T-helper 1 cell treated with Interleukin-12 subunit alpha and Interleukin-12 subunit beta and Interleukin-4 antibody, amounts not matched to agents 30 μg/mL and 1 μg/mL, for 36 hours (primary cell): Measurements from ENCODE around the gene CDC25B.

Source experiments
- H3K27ac Mint-ChIP-seq: one replicate; pipeline ENCODE4 v1.8.0; 2021; ENCODE audit warnings: mild to moderate bottlenecking, mixed read lengths
- H3K27me3 Mint-ChIP-seq: one replicate; pipeline ENCODE4 v1.8.0; 2021; ENCODE audit warnings: low read depth, mixed read lengths
- H3K36me3 Mint-ChIP-seq: one replicate; pipeline ENCODE4 v1.8.0; 2021; ENCODE audit warnings: low read depth, mixed read lengths
- H3K4me1 Mint-ChIP-seq: one replicate; pipeline ENCODE4 v1.8.0; 2021; ENCODE audit warnings: low read depth, mixed read lengths
- H3K4me3 Mint-ChIP-seq: one replicate; pipeline ENCODE4 v1.8.0; 2021; ENCODE audit warnings: mild to moderate bottlenecking, moderate library complexity, mixed read lengths
- H3K9me3 Mint-ChIP-seq: one replicate; pipeline ENCODE4 v1.8.0; 2021; ENCODE audit warnings: mixed read lengths

The CDC25B gene

GRCh38 chr20:3801299-3801698 lies 5.2 kb downstream of the CDC25B start:
- Mint-ChIP-seq H3K4me3 (no peak overlapping the region), H3K27me3 (no peaks in the 10 kb centered on the region), H3K36me3 (peaks cover 79% of the 10 kb centered on the region), H3K4me1 (peaks cover 64% of the 10 kb centered on the region), H3K27ac (no peak overlapping the region), H3K9me3 (no peaks in the 10 kb centered on the region)

DNA sequence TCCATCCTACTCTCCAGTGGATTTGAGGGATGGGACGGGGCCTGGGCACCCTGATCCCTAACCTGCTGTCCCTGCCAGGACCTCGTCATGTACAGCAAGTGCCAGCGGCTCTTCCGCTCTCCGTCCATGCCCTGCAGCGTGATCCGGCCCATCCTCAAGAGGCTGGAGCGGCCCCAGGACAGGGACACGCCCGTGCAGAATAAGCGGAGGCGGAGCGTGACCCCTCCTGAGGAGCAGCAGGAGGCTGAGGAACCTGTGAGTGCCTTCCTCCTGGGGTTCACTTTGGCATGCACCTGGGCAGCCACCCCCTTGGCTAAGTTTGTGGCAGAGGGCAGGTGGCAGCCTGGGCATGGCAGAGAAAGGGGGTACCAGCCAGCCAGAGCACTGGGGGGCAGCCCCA lies 5.7 kb downstream of the CDC25B start:
- Mint-ChIP-seq H3K27me3 (no peaks in the 10 kb centered on the region), H3K36me3 (peaks cover 81% of the 10 kb centered on the region), H3K4me3 (no peak overlapping the region), H3K27ac (no peak overlapping the region), H3K4me1 (peaks cover 67% of the 10 kb centered on the region), H3K9me3 (no peaks in the 10 kb centered on the region)

DNA sequence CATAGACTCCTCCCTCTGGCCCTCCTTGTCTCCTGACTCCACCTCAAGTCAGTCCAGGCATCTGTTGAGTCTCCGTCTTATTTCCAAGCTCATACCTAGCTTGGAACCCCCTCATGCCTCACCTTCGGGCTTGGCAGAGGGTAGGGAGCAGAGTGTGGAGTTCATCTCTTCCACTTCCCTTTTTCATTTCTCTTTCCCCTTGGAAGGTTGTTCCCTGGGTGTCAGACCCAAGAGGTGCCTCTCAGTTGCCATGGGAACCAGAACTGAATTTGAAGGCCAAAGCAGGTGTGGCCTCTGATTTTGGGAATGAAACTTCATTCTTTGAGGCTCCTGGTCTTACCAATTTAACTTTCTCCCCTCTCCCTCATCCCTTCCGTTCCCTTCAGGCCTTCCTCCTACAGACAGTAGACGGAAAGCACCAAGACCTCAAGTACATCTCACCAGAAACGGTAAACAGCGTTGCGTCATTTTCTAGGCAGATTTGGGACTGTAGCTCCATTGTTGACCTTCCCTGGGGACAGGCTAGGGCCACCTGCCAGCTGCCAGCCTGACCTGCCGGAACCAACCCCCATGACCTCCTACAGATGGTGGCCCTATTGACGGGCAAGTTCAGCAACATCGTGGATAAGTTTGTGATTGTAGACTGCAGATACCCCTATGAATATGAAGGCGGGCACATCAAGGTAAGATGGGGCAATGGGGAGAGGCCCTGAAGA lies 6.6 kb downstream of the CDC25B start:
- Mint-ChIP-seq H3K36me3 (peaks cover 77% of the 10 kb centered on the region), H3K4me1 (peaks cover 71% of the 10 kb centered on the region), H3K27me3 (no peaks in the 10 kb centered on the region), H3K27ac (peak overlapping the region; percentile 47), H3K9me3 (no peaks in the 10 kb centered on the region), H3K4me3 (no peak overlapping the region)

DNA sequence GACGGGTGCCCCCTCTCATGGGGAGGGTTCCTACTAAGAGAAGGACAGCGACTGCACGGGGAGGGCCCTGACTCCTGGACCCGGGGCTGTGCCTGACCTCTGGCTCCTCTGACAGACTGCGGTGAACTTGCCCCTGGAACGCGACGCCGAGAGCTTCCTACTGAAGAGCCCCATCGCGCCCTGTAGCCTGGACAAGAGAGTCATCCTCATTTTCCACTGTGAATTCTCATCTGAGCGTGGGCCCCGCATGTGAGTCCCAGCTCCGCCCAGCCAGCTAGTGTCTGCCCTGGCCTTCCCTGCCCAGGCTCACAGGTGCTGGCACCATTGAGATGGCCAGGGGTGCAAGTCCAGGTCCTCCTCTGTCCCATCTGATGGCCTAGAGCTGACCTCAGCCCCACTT lies 7.2 kb downstream of the CDC25B start:
- no peaks in the 10 kb centered on the region for H3K9me3 Mint-ChIP-seq
- H3K36me3 Mint-ChIP-seq, result peaks cover 74% of the 10 kb centered on the region
- H3K27me3 Mint-ChIP-seq, result no peaks in the 10 kb centered on the region
- no peak overlapping the region for H3K4me3 Mint-ChIP-seq
- peak overlapping the region; percentile 62 for H3K27ac Mint-ChIP-seq
- peaks cover 68% of the 10 kb centered on the region for H3K4me1 Mint-ChIP-seq

GRCh38 chr20:3803854-3804253 lies 7.7 kb downstream of the CDC25B start:
- Mint-ChIP-seq H3K4me1 (peaks cover 62% of the 10 kb centered on the region), H3K36me3 (peaks cover 69% of the 10 kb centered on the region), H3K27me3 (no peaks in the 10 kb centered on the region), H3K4me3 (peak overlapping the region; percentile 37), H3K9me3 (no peaks in the 10 kb centered on the region), H3K27ac (peak overlapping the region; percentile 64)

- Mint-ChIP-seq H3K36me3 (peaks cover 65% of the 10 kb centered on the region), H3K9me3 (no peaks in the 10 kb centered on the region), H3K27ac (peak overlapping the region; percentile 64), H3K4me1 (peaks cover 58% of the 10 kb centered on the region), H3K27me3 (no peaks in the 10 kb centered on the region), H3K4me3 (no peak overlapping the region)
Observed at GRCh38 chr20:3804254-3804751, 8.2 kb downstream of the CDC25B start.

DNA sequence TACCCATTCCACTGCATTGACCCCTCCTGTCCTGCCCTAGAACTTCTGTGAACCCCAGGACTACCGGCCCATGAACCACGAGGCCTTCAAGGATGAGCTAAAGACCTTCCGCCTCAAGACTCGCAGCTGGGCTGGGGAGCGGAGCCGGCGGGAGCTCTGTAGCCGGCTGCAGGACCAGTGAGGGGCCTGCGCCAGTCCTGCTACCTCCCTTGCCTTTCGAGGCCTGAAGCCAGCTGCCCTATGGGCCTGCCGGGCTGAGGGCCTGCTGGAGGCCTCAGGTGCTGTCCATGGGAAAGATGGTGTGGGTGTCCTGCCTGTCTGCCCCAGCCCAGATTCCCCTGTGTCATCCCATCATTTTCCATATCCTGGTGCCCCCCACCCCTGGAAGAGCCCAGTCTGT lies 8.7 kb downstream of the CDC25B start:
- Mint-ChIP-seq H3K4me1 (peaks cover 54% of the 10 kb centered on the region), H3K27me3 (no peaks in the 10 kb centered on the region), H3K4me3 (no peak overlapping the region), H3K36me3 (peaks cover 63% of the 10 kb centered on the region), H3K9me3 (no peaks in the 10 kb centered on the region), H3K27ac (peak overlapping the region; percentile 23)

DNA sequence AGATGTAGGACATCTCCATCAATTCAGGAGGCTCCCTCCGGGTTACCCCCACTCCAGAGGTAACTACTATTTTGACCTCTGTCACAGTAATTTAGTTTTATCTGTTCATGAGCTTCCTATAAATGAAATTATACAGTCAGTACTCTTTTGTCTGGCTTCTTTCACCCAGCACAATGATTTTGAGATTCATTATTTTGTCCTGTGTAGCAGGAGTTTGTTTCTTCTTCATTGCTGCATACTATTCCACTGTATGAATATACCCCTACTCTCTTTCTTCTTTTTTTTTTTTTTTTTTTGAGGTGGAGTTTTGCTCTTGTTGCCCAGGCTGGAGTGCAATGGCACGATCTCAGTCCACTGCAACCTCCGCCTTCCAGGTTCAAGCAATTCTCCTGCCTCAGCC lies 12.4 kb downstream of the CDC25B start:
- Mint-ChIP-seq H3K27ac (no peak overlapping the region), H3K4me1 (peaks cover 63% of the 10 kb centered on the region), H3K4me3 (no peak overlapping the region), H3K9me3 (no peaks in the 10 kb centered on the region), H3K36me3 (peaks cover 44% of the 10 kb centered on the region), H3K27me3 (no peaks in the 10 kb centered on the region)

- Mint-ChIP-seq H3K27ac (peak overlapping the region; percentile 98), H3K27me3 (no peaks in the 10 kb centered on the region), H3K9me3 (no peaks in the 10 kb centered on the region), H3K36me3 (peaks cover 25% of the 10 kb centered on the region), H3K4me1 (peaks cover 57% of the 10 kb centered on the region), H3K4me3 (peak overlapping the region; percentile 78)
Observed at GRCh38 chr20:3811467-3812258, 15.6 kb downstream of the CDC25B start.

- H3K36me3 Mint-ChIP-seq, result peaks cover 19% of the 10 kb centered on the region
- peaks cover 54% of the 10 kb centered on the region for H3K4me1 Mint-ChIP-seq
- H3K9me3 Mint-ChIP-seq, result no peaks in the 10 kb centered on the region
- peak overlapping the region; percentile 78 for H3K4me3 Mint-ChIP-seq
- no peaks in the 10 kb centered on the region for H3K27me3 Mint-ChIP-seq
- H3K27ac Mint-ChIP-seq, result peak overlapping the region; percentile 98
Observed at GRCh38 chr20:3812259-3812681, 16.2 kb downstream of the CDC25B start.

DNA sequence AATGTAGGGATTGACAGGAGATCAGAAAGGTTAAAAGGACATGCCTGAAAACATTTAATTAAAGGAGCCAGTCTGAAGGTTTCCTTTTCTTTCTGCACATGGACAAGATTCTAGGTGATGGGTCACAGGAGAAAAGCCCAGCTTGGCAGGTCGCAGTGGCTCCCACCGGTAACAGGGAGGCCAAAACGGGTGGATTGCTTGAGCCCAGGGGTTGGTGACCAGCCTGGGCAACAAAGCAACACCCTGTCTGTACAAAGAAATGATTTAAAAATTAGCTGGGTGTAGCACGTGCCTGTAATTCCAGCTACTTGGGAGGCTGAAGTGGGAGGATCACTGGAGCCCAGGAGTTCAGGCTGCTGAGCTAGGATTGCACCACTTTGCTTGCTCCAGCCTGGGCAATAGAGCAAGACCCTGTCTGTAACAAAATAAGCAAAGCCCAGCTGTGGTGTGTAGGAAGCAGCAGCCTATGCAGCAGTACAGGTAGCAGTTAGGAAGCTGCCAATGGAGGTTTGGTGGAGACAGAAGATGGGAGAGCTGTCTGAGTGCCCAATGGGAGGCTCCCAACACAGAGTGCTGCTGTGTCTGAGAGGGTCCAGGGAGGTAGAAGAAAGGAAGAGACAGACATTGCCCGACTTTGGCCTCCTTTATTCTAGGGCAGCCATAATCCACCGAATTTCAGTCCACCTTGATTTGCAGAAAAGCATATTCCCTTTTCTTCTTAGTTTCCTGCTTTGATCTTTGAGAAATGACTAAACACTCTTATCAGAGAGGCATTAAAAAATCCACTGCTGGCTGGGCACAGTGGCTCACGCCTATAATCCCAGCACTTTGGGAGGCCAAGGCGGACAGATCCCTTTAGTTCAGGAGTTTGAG lies 17.1 kb downstream of the CDC25B start:
- Mint-ChIP-seq H3K9me3 (no peaks in the 10 kb centered on the region), H3K4me3 (no peak overlapping the region), H3K36me3 (peaks cover 16% of the 10 kb centered on the region), H3K27ac (peak overlapping the region; percentile 56), H3K4me1 (peaks cover 53% of the 10 kb centered on the region), H3K27me3 (no peaks in the 10 kb centered on the region)

DNA sequence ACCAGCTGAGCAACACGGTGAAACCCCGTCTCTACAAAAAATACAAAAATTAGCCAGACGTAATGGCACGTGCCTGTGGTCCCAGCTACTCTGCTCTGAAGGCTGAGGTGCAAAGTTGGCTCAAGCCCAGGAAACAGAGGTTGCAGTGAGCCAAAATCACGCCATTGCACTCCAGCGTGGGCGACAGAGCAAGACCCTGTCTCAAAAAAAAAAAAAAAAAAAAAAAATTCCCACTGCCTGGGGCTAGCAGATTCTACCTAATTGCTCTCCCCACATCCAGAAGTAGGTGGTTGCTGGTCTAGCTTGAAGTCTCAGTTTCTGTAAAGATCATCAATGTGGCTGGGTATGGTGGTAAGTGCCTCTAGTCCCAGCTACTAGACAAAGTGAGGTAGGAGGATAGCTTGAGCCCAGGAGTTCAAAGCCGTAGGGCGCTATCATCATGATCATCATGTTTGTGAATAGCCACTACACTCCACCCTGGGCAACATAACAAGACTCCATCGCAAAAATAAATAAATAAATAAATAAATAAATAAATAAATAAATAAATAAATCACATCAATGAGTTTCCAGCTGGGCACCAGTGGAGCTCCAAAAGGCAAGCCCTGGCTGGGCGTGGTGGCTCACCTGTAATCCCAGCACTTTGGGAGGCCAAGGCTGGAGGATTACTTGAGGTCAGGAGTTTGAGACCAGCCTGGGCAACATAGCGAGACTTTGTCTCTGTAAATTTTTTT lies 17.9 kb downstream of the CDC25B start:
- H3K36me3 Mint-ChIP-seq, result peaks cover 15% of the 10 kb centered on the region
- H3K4me1 Mint-ChIP-seq, result peaks cover 58% of the 10 kb centered on the region
- H3K4me3 Mint-ChIP-seq, result no peak overlapping the region
- no peaks in the 10 kb centered on the region for H3K27me3 Mint-ChIP-seq
- H3K27ac Mint-ChIP-seq, result peak overlapping the region; percentile 71
- H3K9me3 Mint-ChIP-seq, result no peaks in the 10 kb centered on the region

DNA sequence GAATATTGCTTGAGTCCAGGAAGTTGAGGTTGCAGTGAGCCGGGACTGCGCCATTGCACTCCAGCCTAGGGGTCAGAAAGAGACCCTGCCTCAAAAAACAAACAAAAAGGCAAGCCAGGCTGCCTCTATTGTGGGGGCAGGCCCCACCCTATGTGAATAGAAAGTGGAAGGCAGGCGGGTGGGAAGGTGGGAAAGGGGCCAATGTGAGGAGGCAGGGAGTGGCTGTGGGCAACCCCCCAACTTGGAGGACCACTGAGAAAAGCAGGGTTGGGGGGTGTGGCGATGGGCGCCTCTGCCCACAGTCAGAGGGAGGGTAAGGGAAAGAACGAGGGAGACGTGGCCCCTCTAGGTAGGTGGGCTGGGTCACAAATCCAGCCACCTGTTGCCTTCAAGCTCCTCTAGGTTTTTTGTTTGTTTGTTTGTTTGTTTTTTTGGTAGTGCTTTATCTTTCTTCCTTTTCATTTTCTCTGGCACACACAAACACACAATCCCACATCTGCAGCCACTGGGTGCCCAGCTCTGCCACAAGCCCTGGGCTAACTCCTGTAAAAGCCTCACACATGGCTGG lies 18.9 kb downstream of the CDC25B start:
- H3K27ac Mint-ChIP-seq, result peak overlapping the region; percentile 89
- no peaks in the 10 kb centered on the region for H3K27me3 Mint-ChIP-seq
- H3K36me3 Mint-ChIP-seq, result peaks cover 15% of the 10 kb centered on the region
- no peaks in the 10 kb centered on the region for H3K9me3 Mint-ChIP-seq
- peak overlapping the region; percentile 28 for H3K4me3 Mint-ChIP-seq
- peaks cover 64% of the 10 kb centered on the region for H3K4me1 Mint-ChIP-seq
